SU-DHL-6 (cell line): ENCODE results near the gene AHRR.

ENCODE experiments used
- CTCF ChIP-seq: fragments of 200-600 bp; sonication (generic); IDR thresholded peaks from one replicate; pipeline ENCODE4 v1.5.1; 2017; ENCODE audit warnings: antibody characterized with exemption, mild to moderate bottlenecking, low read length, moderate library complexity; ENCODE audit not compliant: insufficient read depth, poor library complexity, severe bottlenecking
- EZH2phosphoT487 ChIP-seq: fragments of 200-600 bp; sonication (generic), shearing (Covaris generic); conservative IDR thresholded peaks from 2 replicates; pipeline ENCODE4 v1.6.1; 2018; ENCODE audit warnings: mild to moderate bottlenecking, antibody characterized with exemption, low read length, moderate library complexity, mixed read lengths

- no peak for TF ChIP-seq CTCF
- no peak for TF ChIP-seq EZH2phosphoT487
Measured at GRCh38 chr5:383066-383465, 61.6 kb downstream of the AHRR start.
